ENCODE results near the gene MAP4K4.

Gene MAP4K4

DNA sequence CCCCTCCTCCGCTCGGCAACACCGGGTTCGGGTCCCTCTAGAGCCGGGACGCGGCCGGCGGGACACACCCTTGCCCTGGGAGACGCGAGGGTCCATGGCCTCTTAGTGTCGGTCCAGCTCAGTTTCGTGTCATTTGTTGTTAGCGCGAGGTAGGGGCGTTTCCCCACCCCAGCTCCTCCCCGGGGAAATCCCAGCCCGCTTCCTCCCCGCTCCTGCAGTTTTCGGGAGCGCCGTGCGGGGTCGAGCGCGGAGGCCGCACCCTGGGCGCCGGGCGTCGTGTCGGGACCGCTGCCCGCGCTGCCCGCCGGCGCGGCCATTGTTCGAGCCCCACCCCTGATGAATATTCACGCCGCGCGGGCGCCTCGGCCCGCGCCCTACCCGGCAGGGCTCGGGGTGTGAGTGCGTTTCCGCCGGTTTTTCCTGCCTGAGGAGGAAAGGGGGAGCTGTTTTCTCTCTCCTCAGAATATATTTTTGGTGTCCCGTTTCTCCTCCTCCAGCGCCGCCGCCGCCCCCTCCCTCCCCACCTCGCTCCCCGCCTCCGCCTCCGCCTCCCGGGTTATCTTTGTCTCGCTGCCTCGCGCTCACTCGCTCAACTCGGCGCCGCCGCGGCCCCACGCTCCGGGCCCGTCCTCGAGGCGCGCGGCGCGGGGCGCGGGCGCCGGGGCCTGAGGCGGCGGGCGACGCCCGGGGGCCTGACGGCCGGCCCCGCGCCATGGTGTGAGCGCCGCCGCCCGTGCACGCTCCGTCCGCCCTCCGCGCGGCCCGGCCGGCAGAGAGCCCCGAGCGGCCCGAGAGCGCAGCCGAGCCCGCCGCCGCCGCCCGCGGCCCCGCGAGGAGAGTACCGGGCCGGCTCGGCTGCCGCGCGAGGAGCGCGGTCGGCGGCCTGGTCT is at the start of gene MAP4K4:
Gene MAP4K4 (plus strand): TSS at position 584 of the 890 bp plus-strand sequence. CDS start 374 bp downstream, outside the sequence.
- peak; percentile 78 for DNase-seq (ENCODE audit: low spot score)

DNA sequence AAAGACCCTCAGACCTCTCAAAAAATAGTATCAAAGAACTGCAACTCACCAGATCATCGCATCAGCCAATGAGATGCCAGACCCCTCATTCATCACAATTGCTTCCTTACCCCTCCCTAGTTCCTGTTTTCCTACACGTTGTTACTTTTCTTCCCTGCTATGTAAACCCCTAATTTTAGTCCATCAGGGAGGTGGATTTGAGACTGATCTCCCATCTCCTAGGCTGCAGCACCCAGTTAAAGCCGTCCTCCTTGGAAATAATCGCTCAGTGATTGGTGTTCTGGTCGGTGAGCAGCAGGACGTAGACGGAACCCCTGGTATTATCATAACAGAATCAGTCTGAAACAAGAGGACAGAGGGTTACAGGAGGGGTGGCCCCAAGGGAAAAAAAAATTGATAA is 44.0 kb upstream of the MAP4K4 start:
- no peak for DNase-seq (ENCODE audit: low spot score)

DNA sequence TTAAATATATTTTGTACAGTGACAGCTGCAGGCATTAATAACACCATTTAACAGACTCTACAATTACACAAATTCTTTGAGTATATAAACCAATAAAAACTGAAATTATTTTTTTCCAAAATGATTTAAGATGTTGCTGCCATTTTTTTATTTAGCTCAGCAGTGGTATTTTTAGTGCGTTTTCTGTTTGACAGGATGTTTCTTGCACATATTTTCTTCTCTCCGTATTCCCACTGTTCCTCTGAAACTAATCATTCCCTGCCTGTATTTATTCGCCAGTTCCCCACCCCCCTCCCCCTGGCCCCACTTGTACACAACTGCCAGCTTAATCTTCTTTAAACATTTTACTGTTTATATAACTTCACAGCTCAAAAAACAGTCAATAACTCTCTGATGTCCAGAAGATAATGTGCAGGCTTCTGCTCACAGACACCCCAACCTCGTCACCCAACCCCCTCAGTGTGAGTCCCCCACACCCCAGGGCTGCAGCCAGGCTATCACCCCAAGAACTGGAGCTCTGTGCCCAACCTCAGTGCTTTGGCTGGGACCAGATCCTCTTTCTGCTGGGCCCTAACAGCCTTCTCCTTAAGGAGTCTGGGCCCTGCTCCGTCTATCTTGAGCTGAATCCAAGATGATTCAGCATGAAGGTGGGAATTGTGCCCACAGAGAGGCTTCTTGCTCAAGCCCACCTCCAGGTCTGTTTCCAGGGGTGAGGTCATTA is 41.6 kb upstream of the MAP4K4 start:
- no peak for DNase-seq (ENCODE audit: low spot score)

DNA sequence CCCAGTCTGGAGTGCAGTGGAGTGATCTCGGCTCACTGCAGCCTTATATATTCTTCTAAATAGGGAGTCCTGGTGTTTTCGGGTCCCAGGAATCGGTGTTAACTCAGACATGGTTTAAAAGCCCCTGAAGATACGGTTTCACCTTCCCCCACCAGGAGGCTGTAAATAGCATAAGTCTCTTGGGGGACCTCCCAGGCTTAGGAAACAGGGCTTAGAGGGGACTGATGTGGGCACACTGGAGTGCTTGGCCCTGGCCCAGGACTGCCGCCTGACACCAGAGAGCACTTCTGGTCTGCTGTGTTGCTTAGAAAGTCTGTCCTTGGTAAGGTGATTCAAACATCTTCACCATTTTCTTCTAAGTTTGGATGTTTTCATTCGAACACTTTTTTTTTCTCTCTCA is 39.7 kb upstream of the MAP4K4 start:
- DNase-seq (ENCODE audit: low spot score) = no peak

DNA sequence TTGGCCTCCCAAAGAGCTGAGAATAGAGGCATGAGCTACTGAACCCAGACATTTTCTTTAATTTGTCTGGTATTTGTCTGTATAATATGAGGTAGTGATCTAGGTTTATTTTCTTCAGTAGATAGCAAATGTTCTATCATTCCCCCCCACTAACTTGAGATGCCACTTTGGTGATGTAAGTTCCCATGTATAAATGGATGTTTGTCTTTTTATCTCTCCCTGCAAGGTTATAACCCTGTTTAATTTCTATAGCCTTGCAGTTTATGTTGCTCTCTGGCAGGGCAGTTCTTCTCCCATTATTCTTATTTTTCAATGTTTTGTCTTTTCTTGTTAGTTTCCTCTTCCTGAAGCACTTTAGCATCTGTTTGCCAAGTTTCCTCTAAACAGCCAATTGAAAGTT is 39.1 kb upstream of the MAP4K4 start:
- DNase-seq (ENCODE audit: low spot score) = no peak

DNA sequence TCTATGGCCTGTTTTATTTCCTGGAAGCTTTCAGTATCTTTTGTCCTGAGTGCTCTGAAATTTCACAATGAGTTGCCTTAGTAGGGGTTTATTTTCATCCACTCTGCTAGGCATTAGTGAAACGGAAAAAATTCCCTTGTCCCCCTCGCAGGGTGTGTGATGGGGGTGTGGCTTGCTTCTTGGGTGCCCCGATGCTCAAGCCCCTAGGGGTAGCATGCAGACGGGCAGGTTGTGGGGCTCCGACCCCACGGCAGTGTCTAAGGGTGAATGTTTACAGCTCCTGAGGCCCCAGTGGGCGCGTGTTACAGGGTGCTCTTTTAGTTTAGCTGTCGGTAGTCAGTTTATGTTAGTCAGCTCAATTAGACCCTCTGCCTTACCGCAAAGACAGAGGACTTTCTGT is 32.2 kb upstream of the MAP4K4 start:
- DNase-seq (ENCODE audit: low spot score) = no peak

GRCh38 chr2:101667823-101668222 is 29.7 kb upstream of the MAP4K4 start:
- DNase-seq (ENCODE audit: low spot score) = no peak

DNA sequence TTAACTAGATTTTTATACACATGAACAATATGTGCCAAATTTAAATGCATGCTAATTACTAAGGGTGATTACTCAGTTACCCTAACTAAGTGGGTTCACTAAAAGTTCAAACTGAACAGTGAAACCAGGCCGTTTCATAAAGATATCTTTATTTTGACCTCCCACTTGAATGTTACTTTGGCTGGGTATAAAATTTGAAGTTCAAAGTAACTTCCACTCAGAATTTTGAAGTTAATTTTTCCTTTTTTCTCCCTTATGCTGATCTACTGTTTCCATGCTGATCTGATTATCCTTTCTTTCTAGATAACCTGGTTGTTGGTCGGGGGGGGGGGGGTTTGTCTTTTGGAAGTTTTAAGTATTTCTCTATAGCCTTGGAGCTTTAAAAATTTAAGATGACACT is 25.5 kb upstream of the MAP4K4 start:
- DNase-seq (ENCODE audit: low spot score) = no peak

GRCh38 chr2:101673920-101674319 is 23.6 kb upstream of the MAP4K4 start:
- no peak for DNase-seq (ENCODE audit: low spot score)

- no peak for DNase-seq (ENCODE audit: low spot score)
These were observed 22.0 kb upstream of the MAP4K4 start for GRCh38 chr2:101675512-101675911.

- no peak for DNase-seq (ENCODE audit: low spot score)
These were observed 20.8 kb upstream of the MAP4K4 start for GRCh38 chr2:101676674-101677073.

DNA sequence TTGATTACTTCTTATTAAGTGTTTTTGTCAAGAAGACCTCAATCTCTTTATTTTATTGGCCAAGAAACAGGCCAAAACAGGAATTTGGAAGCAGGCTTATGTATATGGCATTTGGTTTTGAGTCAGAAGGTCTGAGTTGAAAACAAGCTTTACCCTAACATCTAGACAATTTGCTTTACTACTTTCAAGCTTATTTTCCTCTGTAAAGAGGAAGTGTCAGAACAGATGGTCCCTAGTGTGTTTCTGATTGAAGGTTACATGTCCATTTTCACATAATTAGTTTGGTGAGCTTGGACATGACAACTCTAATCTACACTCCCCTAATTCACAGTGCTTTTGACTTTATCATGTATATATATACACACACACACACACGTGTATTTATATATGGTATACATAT is 19.8 kb upstream of the MAP4K4 start:
- no peak for DNase-seq (ENCODE audit: low spot score)

GRCh38 chr2:101678379-101678778 is 19.1 kb upstream of the MAP4K4 start:
- no peak for DNase-seq (ENCODE audit: low spot score)

GRCh38 chr2:101679037-101679726 is 18.3 kb upstream of the MAP4K4 start:
- no peak for DNase-seq (ENCODE audit: low spot score)

DNA sequence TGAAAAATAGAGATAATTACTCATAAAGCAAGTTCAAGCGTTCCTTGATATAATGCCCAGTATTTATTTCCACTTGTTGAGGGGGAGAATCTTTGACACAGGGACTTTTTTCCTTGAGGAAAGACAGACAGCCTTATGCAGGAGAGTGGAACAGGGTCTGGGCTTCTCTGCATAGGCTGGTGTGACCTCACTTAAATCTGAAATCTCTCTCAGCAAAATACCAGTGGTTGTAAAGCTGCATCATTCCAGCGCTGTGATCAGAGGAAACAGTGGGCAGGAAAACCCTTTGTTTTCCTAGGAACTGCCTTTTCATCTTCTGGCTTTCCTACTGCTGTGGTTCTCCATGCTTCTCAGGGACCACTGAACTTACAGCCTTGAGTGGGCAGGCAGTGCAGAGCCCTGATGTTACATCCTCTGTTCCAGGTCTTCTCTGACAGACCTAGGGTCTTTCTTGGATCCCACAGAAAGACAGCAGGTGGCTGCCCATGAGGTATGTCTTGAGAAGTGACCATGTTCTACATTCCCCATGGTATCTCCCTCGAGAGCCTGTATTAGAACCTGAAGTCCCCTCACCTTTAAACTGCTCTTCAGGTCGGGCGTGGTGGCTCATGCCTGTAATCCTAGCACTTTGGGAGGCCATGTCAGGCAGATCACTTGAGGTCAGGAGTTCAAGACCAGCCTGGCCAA is 17.6 kb upstream of the MAP4K4 start:
- no peak for DNase-seq (ENCODE audit: low spot score)

- no peak for DNase-seq (ENCODE audit: low spot score)
These were observed 15.2 kb upstream of the MAP4K4 start for GRCh38 chr2:101682311-101682710.

DNA sequence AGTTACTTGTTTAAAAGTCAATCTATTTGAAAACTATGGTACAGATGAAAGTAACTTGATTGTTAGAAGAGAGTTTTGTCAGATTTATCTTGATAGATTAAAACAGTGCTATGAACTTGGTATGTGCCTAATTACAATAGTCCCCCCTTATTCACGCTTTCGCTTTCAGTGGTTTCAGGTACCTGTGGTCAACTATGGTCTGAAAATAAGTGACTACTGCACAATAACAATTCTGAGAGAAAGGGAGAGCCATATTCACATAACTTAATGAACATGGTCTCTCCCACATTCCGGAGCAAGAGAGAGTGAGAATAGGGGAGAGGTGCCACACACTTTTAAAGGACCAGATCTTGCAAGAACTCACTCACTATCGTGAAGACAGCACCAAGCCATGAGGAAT is 13.2 kb upstream of the MAP4K4 start:
- no peak for DNase-seq (ENCODE audit: low spot score)

DNA sequence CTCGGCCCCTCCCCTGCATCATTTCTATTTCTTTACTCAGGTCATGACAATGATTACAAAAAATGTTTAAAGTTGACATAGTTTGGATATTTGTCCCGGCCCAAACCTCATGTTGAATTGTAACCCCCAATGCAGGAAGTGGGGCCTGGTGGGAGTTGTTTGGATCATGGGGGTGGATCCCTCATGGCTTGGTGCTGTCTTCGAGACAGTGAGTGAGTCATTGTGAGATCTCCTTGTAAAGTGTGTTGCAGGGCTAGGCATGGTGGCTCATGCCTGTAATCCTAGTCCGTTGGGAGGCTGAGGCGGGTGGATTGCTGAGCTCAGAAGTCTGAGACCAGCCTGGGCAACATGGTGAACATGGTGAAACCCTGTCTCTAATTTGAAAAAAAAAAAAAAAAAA is 9.2 kb upstream of the MAP4K4 start:
- no peak for DNase-seq (ENCODE audit: low spot score)

GRCh38 chr2:101689114-101689825 is 8.2 kb upstream of the MAP4K4 start:
- DNase-seq (ENCODE audit: low spot score) = no peak

- no peak for DNase-seq (ENCODE audit: low spot score)
These were observed 6.9 kb upstream of the MAP4K4 start for GRCh38 chr2:101690547-101691152.

DNA sequence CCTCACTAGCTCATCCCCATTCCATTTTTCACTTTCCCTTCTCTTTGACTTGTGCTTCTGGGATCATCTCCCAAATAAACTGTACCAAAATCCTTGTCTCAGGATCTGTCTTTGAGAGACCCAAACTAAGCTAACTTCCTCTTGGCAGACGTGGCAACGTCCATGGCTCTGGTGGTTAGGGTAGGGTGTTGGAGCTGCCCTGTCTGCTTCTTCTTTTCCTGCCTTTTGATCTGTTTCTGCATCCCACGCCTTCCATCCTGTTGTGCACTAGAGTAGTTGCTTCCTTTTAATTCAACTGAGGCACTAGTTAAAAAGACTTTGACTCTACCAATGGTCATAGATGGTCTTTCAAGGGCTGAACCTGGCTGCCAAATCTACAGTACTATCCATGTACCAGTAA is 5.5 kb upstream of the MAP4K4 start:
- no peak for DNase-seq (ENCODE audit: low spot score)

Data from kidney capillary endothelial cell (primary cell).